Endothelial cell of umbilical vein (primary cell): ENCODE results near the gene LRTM2. TPM values are rescaled to one million over a fixed set of nuclear protein-coding genes. Genes with fewer than 3 reads are reported as not detected.

ENCODE experiments used
- BruUV-seq: library from RNA; stranded (reverse); fragments of 400-500 nt; replicated peaks from 2 replicates; lab custom pipeline; 2021; lab: Mats Ljungman, UMichigan
- CTCF ChIA-PET: fragments of 300-600, 350-600 bp; sonication (Branson Sonifier 250); formaldehyde crosslinking; loops from one replicate; lab custom pipeline; 2021; ENCODE audit warnings: antibody characterized with exemption, inconsistent platforms; lab: Charles Lee
- POLR2A ChIA-PET: fragments of 300-600, 350-600 bp; sonication (Branson Sonifier 250); formaldehyde crosslinking; loops from one replicate; lab custom pipeline; 2021; ENCODE audit warnings: antibody characterized with exemption, inconsistent platforms; lab: Charles Lee
- DNase-seq: peaks from one replicate; pipeline ENCODE4 v3.0.0-alpha.2; 2011; ENCODE audit warnings: low read depth, low spot score
- FAIRE-seq: peaks from 2 replicates; lab custom pipeline; 2011; peaks lifted over from hg19 to GRCh38; lab: Jason Lieb, UNC
- H2AFZ ChIP-seq: 2 replicates; pipeline ENCODE4 v1.6.0; 2012; ENCODE audit warnings: low read depth, low read length, control low read depth, inconsistent platforms
- H3K27ac ChIP-seq: 2 replicates; pipeline ENCODE4 v1.5.1; 2011; ENCODE audit warnings: low read depth, mild to moderate bottlenecking, control low read depth, low read length, moderate library complexity; ENCODE audit not compliant: insufficient read depth
- H3K27me3 ChIP-seq, 2 experiments: 2 replicates each; pipeline versions ENCODE4 v1.6.0 to v1.6.1; 2011; ENCODE audit warnings: low read length in 2 of 2, mixed read lengths in 1 of 2; ENCODE audit not compliant: control insufficient read depth in 2 of 2, insufficient read depth in 2 of 2
- H3K36me3 ChIP-seq, 2 experiments: 2 replicates in 1 of 2; 3 replicates in 1 of 2; pipeline ENCODE4 v1.5.1; 2011; ENCODE audit warnings: low read length in 2 of 2, mild to moderate bottlenecking in 1 of 2, moderate library complexity in 1 of 2; ENCODE audit not compliant: control insufficient read depth in 2 of 2, insufficient read depth in 2 of 2; ENCODE audit errors: extremely low read depth in 1 of 2
- H3K4me1 ChIP-seq: 3 replicates; pipeline ENCODE4 v1.5.1; 2011; ENCODE audit warnings: mild to moderate bottlenecking, low read length; ENCODE audit not compliant: control insufficient read depth, insufficient read depth; ENCODE audit errors: extremely low read depth
- H3K4me2 ChIP-seq: 2 replicates; pipeline ENCODE4 v1.6.1; 2011; ENCODE audit warnings: low read length, control low read depth, mixed read lengths; ENCODE audit not compliant: insufficient read depth
- H3K4me3 ChIP-seq, 3 experiments: fragments of 200-600 bp in 1 of 3; sonication (generic), shearing (Covaris generic) in 1 of 3; replicated peaks in 1 of 3; 2 replicates each; pipeline ENCODE4 v1.5.1; 2011 to 2016; ENCODE audit warnings: control low read depth in 3 of 3, low read length in 3 of 3, mild to moderate bottlenecking in 2 of 3, inconsistent platforms in 1 of 3, low read depth in 1 of 3, moderate library complexity in 1 of 3; ENCODE audit not compliant: insufficient read depth in 1 of 3
- H3K79me2 ChIP-seq: 2 replicates; pipeline ENCODE4 v1.6.0; 2012; ENCODE audit warnings: low read length, inconsistent platforms; ENCODE audit not compliant: control insufficient read depth, insufficient read depth
- H3K9ac ChIP-seq: replicated peaks from 2 replicates; pipeline ENCODE3; 2011; ENCODE audit warnings: low read length, control low read depth; ENCODE audit not compliant: insufficient read depth; ENCODE audit errors: extremely low read depth
- H3K9me1 ChIP-seq: replicated peaks from 3 replicates; pipeline ENCODE4 v1.6.0; 2011; ENCODE audit warnings: mild to moderate bottlenecking, low read length; ENCODE audit not compliant: control insufficient read depth, insufficient read depth; ENCODE audit errors: extremely low read depth
- H3K9me3 ChIP-seq: replicated peaks from 2 replicates; pipeline ENCODE4 v1.5.1; 2012; ENCODE audit warnings: low read length, inconsistent platforms; ENCODE audit not compliant: control insufficient read depth, insufficient read depth
- H4K20me1 ChIP-seq: replicated peaks from 2 replicates; pipeline ENCODE3; 2011; ENCODE audit warnings: mild to moderate bottlenecking, low read length; ENCODE audit not compliant: control insufficient read depth, insufficient read depth; ENCODE audit errors: extremely low read depth
- CTCF ChIP-seq, 2 donors: IDR thresholded peaks; 1 replicate in 1 of 2; 2 replicates in 1 of 2; pipeline ENCODE4 v1.5.1; 2011; ENCODE audit warnings: low read length in 2 of 2, mild to moderate bottlenecking in 2 of 2, moderate library complexity in 2 of 2, control low read depth in 1 of 2, inconsistent platforms in 1 of 2, low read depth in 1 of 2; ENCODE audit not compliant: insufficient read depth in 1 of 2; ENCODE audit errors: extremely low read depth in 1 of 2
- EZH2 ChIP-seq: IDR thresholded peaks from 2 replicates; pipeline ENCODE4 v1.6.1; 2012; ENCODE audit warnings: borderline replicate concordance, low read depth, mild to moderate bottlenecking, moderate library complexity, low read length, inconsistent platforms; ENCODE audit not compliant: severe bottlenecking
- FOS ChIP-seq: IDR thresholded peaks from 2 replicates; pipeline ENCODE4 v1.6.1; 2011; ENCODE audit warnings: mild to moderate bottlenecking, low read length, moderate library complexity, borderline replicate concordance; ENCODE audit not compliant: insufficient read depth
- GATA2 ChIP-seq: IDR thresholded peaks from 2 replicates; pipeline ENCODE4 v1.7.0; 2011; ENCODE audit warnings: low read depth, mild to moderate bottlenecking, moderate library complexity, mixed read lengths, low read length; ENCODE audit not compliant: insufficient read length, insufficient read depth
- JUN ChIP-seq: IDR thresholded peaks from 2 replicates; pipeline ENCODE4 v1.6.1; 2011; ENCODE audit warnings: borderline replicate concordance, low read depth; ENCODE audit not compliant: insufficient read length, insufficient read depth
- MYC ChIP-seq: IDR thresholded peaks from one replicate; pipeline ENCODE4 v1.6.1; 2011; ENCODE audit warnings: mild to moderate bottlenecking, low read depth, low read length
- POLR2A ChIP-seq: IDR thresholded peaks from 2 replicates; pipeline ENCODE4 v1.6.1; 2012; ENCODE audit warnings: low read depth, mild to moderate bottlenecking, control low read depth, low read length
- POLR2AphosphoS5 ChIP-seq: IDR thresholded peaks from 2 replicates; pipeline ENCODE4 v1.6.1; 2012; ENCODE audit warnings: low read depth, mild to moderate bottlenecking, control low read depth, low read length, moderate library complexity; ENCODE audit not compliant: insufficient read depth
- dilution Hi-C: fragments of 300-500 bp; cut with MboI; formaldehyde crosslinking; loops from one replicate; pipeline ENCODE4 v1.15.0; 2019; ENCODE audit warnings: low sequenced_read_pairs; ENCODE audit not compliant: extremely low pct_ligation_motif_present
- intact Hi-C: fragments of 100-400 bp; cut with micrococcal nuclease; formaldehyde crosslinking; loops from one replicate; pipeline ENCODE4 v1.10.0; 2022
- polyA plus RNA-seq, 4 experiments: library from polyadenylated mRNA; depleted of rRNA in 3 of 4; stranded (reverse) in 3 of 4; unstranded in 1 of 4; fragments of >200 nt; gene quantifications; 2 replicates each; pipeline versions ENCODE4 v1.2.1 to v1.2.3, GENCODE V29; 2011 to 2012; ENCODE audit warnings: missing spikeins in 1 of 4
- total RNA-seq: library from RNA; stranded (reverse); gene quantifications from 2 replicates; pipeline ENCODE4 v1.2.3, GENCODE V29; 2021
- TF ChIP-seq, protein P1 (sequence below): IDR thresholded peaks from 2 replicates; pipeline ENCODE4 v1.6.1; 2011; ENCODE audit not compliant: insufficient read depth, insufficient read length

LRTM2 gene
- total and polyA plus RNA-seq, 2 donors (not counting 3 experiments of a cell fraction or from before 2014, with no cell fraction given): not detected

- Histone ChIP-seq H3K4me2 (no peak overlapping the region), H3K9me3 (no peaks in the 10 kb centered on the region), H3K9ac (no peak overlapping the region), H3K27ac (no peak overlapping the region), H3K9me1 (no peaks in the 10 kb centered on the region), H3K4me3 (no peak overlapping the region), H3K79me2 (no peaks in the 10 kb centered on the region), H3K36me3 (no peaks in the 10 kb centered on the region), H2AFZ (no peak overlapping the region), H3K4me1 (no peaks in the 10 kb centered on the region), H3K27me3 (no peaks in the 10 kb centered on the region), H4K20me1 (no peaks in the 10 kb centered on the region)
- BruUV-seq: no TSS peak
- ChIA-PET CTCF (interaction anchor here (1.2 kb wide), 1 partner anchor 56 kb away, joined by 3 read pairs; no protein-coding TSS in a partner anchor), POLR2A (no interaction called here)
- TF ChIP-seq EZH2: no peak
- no peak for TF ChIP-seq GATA2
- TF ChIP-seq POLR2AphosphoS5: no peak
- TF ChIP-seq JUN: no peak
- no peak for TF ChIP-seq POLR2A
- no peak for TF ChIP-seq MYC
- TF ChIP-seq, protein P1, sequence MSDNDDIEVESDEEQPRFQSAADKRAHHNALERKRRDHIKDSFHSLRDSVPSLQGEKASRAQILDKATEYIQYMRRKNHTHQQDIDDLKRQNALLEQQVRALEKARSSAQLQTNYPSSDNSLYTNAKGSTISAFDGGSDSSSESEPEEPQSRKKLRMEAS: no peak
- no peak for TF ChIP-seq FOS
- TF ChIP-seq CTCF (IDR thresholded peaks at IDR 0.05; ENCODE audit: extremely low read depth in 1 of 2, insufficient read depth in 1 of 2, low read depth in 1 of 2, low read length in 2 of 2): no peak
- DNase-seq (no peak), FAIRE-seq (no peak)
- intact Hi-C loops: no loop called here
- dilution Hi-C loops: no loop called here
Observed at GRCh38 chr12:1883513-1883912, 63.1 kb downstream of the LRTM2 start.
